Stimulated activated CD4-positive, alpha-beta T cell treated with anti-CD3 and anti-CD28 coated beads, Interleukin-12 subunit alpha, Interleukin-12 subunit beta, amount 100 ng/mL, for 24 hours (primary cell): ENCODE results near the gene STRN3.
"Not testable (repeated sequence)": the region's sequence is repeated elsewhere in the genome, so short reads cannot be mapped to it uniquely, and the experiment has no call there.

Experiments
- DNase-seq, 2 experiments: peaks; one replicate each; pipeline ENCODE4 v3.0.0-alpha.2; 2020; ENCODE audit warnings: low read depth in 2 of 2

Gene STRN3

DNA sequence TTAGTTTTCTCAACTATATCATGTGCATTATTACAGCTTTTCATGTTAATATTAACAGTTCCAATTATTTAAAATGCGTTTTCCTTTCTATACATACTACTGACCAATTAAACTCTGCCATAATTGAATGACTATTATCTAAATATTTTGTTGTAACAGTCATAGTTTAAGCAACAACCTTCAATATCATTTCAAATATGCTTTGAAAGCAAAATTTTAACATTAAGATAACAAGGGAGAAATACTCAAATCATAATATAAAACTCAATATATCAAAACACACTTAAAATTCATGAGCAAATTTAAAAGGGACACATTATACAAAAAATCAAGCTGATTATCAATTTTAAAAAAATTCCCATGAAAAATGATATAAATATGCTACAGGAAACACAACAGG is 111.4 kb downstream of the STRN3 start:
- DNase-seq, result no peak

DNA sequence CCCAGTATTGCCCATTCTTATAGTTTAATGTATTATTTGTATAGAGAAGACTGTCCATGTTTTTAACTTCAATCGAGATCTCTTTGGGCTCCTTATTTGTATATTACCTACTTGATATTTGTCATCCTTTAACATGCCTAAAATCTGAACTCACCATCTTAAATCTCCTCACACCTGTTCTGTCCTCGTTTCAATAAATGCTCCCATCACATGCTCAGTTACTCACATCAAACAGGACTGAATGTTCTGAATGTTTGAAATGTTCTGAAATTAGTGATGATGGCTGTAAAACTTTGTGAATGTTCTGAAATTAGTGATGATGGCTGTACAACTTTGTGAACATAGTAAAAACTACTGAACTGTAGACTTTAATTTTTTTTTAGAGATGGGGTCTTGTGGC is 117.4 kb downstream of the STRN3 start:
- no peak for DNase-seq

DNA sequence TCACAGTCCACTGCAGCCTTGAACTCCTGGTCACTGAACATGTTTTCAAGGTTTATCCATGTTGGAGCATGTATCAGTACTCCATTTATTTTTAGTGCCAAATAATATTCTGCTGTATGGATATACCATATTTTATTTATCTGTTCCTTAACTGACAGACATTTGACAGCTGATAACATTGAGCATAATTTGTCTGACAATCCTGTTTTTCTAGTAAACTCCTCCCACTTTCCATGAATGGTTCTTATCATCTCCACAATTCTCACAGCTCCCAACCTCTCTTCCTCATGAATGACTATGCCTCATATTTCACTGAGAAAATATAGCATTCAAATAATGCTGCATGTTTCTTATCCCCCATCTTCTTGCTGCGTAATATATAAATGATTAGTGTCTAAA is 118.5 kb downstream of the STRN3 start:
- no peak for DNase-seq

DNA sequence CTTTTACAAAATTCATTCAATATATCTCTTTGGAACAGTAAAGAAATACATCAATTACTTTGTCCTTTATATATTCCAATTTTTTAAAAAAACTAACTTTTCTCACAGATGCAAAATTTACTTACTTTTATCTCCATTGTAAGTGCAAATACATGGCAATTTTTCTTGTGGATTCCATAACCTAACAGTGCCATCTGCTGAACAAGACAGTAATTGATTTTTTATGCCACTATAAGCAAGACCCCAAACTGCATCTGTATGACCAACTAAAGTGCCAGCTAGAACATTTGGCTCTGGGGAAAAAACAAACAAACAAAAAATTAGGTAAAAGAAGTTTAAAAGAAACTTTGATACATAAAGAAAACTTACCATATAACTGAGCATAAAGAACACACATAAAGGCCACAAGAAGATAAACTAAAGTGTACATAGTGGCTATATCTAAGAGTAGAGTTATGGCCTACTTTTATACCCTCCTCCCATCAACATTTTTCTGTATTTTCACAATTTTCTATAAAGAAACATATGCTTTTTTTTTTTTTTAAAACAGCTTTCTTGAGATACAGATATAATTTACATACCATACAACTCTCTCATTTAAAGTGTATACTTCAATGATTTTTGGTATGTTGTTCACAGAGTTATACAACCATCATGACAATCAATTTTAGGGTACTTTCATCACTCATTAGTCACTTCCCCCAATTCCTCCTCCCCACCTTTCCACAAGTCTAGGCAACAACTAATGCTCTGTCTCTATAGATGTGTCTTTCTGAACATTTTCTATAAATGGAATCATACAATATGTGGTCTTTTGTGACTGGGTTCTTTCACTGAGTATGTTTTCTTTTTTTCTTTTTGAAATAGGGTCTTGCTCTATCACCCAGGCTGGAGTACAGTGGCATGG is 119.2 kb downstream of the STRN3 start:
- no peak for DNase-seq

DNA sequence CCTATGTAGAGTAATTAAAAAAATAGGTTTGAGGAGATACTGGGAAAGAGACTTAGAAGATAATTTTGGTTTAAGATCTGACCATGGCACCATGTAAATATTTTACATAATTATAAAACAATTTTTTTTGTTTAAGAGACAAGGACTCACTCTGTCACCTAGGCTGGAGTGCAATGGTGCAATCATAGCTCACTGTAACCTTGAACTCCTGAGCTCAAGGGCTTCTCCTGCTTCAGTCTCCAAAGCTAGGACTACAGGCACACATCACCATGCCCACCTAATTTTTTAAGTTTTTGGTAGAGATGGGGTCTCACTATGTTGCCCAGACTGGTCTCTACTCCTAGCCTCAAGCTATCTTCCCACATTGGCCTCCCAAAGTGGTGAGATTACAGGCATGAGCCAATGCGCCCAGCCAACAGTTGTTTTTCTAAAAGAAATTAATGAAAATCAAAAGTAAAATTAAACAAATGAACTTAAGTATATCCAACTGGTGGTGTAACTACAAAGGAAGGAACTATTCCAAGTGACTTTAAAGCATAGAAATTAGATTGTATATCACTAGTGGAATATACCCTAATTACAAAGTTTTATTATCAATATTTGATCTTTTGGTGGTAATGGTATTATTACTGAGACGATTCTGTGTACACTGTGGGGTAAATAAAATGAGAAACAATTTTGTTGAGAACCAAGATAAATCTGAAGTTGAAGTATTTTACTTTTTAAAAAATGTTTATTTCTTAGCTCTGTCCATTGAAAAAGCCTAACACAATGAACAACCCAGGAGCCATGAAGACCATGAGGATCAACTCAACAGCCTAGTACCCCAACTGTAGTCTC is 122.7 kb downstream of the STRN3 start:
- no peak for DNase-seq

DNA sequence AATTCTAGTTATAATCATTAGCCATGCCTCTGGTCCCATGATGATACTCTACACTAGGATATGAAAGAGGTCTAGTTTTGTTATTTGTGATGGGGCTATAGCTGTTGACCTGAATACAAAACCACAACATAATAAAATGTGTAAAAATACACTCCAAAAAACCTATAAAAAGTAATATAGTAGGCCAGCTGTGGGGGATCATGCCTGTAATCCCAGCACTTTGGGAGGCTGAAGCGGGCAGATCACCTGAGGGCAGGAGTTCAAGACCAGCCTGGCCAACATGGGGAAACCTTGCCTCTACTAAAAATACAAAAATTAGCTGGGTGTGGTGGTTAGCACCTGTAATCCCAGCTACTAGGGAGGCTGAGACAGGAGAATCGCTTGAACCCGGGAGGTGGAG is 129.1 kb downstream of the STRN3 start:
- not testable (repeated sequence) for DNase-seq

DNA sequence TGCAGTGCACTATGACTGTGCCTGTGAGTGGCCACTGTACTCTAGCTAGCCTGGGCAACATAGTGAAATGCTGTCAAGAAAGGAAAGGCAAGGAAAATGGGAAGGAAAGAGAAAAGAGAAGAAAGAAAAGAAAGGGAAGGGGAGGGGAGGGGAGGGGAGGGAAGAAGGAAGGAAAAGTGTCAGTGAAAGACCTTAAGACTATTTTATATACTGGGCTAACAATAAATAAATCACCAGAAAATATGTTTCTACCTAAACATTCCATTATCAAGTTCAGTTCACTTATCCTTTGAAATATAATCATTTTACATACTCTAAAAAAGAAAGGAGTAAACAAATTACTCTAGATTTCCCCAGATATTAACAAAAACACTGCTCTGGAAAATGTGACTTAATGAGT is 129.7 kb downstream of the STRN3 start:
- DNase-seq, result no peak

DNA sequence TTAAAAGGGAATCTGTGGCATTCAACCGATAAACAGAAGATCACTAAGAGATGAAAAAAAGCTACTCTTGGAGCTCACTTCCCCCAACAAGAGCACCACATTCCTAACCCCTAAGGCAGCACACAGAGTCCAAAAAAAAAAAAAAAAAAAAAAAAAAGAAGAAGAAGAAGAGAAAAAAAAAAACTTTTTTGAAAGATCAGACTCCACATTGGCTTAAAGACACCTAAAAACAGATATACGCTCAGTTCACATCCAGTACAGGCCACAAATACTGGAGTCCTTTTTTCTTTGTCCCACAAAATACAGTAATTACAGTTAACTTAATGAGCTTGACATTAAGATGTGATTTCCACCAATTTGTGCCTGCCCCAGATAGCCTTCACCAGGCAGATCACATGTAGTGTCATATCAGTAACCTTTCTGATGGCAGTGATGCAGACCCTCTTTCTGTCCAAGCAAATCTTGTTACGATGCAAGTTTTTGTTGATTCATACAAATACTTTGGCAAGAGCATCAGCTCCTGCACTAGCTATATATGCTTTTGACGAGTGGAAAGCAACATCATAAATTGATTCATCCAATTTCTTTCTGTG is 131.2 kb downstream of the STRN3 start:
- no peak for DNase-seq

DNA sequence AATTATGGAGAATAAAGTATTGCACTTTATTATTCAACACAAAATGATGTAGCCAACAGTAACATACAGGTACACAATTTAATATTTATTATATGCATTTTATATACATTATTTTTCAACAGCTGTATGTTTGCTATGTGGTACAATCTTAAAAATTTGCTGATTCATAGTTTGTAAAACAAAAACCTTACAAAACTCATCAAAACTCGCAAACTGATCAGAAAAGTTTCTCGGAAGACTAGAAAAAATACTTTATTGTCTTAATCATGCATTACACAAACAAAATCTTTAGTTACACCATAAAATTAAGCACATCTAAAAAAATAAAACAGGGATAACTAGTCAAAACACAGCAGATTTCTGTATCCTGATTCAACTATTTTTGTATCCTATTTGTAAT is 132.4 kb downstream of the STRN3 start:
- no peak for DNase-seq

DNA sequence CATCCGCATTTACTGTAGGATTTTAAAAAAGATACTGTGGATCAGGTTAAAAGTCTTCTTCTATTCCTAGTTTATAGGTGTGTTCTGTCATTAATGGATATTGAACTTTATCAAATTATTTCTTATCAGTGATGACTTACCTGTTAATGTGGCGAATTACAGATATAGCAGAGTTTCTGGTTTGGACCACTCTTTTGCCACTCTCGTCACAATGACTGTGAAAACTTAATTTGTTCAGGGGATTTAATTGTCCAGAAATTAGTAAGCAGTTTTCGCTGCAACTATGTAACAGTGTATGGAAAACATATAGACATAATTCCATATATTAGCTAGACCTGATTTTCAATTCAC is 137.0 kb downstream of the STRN3 start:
- DNase-seq, result no peak

DNA sequence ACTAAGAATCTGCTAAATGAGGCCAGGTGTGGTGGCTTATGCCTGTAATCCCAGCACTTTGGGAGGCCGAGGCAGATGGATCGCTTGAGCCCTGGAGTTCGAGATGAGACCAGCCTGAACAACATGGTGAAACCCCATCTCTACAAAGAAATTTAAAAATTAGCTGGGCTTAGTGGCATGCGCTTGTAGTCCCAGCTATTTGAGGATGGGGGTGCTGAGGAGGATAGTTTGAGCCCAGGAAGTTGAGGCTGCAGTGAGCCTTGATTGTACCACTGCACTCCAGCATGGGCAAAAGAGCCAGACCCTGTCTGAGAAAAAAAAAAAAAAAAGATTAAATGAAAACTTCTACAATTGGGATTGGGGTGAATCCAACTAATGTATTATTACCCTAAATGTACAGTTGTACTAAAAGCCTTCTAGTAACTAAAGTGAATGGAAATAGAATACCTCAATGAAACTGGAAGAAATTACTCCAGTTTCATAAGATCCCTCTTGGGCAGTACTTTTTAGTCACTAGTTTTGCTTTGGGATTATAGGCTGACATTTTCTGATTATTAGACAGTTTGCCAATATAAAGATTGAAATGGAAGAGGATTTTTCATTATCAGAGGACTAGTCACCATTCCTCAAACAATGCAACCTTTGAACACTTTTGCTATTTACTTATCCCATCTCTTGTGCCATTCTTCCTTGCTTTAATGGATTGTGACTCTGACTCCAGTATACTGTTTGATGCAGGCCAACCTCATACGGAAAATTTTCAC is 137.5 kb downstream of the STRN3 start:
- no peak for DNase-seq

DNA sequence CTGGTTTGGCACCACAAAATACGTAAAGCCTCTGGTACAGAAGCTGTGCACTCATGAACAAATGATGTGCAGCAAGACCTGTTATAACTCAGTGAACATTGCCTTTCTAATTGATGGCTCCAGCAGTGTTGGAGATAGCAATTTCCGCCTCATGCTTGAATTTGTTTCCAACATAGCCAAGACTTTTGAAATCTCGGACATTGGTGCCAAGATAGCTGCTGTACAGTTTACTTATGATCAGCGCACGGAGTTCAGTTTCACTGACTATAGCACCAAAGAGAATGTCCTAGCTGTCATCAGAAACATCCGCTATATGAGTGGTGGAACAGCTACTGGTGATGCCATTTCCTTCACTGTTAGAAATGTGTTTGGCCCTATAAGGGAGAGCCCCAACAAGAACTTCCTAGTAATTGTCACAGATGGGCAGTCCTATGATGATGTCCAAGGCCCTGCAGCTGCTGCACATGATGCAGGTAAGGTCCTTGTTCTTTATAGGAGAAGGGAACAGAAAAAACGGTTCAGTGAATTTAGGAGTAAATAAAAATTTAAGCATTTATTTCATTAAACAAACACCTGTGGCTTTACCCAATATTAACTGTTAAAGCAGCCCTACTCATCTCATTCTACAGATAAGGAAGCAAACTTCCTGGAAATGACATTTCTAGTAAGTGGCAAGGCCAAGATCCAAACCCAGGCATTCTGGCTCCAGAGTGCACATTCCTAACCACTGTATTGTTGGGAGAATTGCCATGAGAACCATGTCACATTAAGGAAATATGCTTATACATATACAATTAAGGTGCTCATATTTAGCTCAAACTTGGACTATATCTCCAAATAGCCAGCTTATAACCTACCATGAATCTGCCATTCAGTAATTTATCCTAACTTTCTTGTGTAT is 140.1 kb downstream of the STRN3 start:
- no peak for DNase-seq

DNA sequence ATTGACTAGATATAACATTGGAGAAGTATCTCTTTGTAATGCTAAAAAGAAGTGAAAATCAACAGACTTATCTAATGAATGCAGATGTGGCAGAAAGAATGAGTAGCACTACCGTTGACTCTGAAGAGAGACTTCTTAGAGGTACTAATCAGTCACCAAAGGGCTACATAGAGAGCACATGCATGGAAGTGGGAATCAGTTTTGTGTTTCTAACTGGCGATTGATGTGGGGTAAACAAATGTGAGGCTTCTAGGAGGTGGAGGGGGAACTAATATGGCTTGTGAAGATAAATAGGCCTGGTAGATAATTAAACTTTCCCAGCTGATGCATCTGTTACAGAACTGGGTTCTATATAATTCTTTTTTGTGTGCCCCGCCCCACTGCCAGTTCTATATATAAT is 141.3 kb downstream of the STRN3 start:
- DNase-seq, result no peak

DNA sequence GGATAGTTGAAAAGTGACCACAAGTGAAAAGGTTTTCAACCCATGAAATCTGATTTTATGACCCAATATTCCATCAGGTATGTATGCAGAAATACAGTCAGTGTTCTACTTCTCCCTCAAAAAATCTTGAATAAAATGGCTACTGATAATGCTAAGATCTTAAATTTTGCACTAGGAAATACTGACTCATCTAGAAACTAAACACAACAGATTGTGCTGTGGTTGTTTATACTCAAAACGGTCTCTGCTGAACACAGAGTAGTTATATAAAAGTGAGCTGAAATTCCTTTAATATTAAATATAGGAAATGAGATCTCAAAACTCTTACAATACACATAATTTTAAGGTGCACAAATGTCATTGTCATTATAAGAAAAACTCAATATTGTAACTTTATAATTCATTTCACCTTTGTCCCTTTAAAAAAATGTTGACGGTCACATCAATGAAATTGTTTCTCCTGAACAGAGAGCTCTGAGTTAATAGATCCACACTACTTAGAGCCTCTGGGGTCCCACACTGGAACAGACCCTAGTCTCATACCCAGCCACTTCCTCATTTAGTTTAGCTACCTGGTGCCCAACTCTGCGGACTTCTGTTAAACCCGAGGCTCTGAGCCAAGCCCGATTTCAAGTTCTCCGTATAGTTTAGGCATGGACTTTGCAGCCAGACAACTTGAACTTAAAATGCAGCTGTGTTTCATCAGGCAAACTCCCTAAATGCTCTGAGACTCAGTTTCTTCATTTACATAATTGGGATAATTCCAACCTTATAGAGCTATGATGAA is 142.5 kb downstream of the STRN3 start:
- DNase-seq, result no peak

DNA sequence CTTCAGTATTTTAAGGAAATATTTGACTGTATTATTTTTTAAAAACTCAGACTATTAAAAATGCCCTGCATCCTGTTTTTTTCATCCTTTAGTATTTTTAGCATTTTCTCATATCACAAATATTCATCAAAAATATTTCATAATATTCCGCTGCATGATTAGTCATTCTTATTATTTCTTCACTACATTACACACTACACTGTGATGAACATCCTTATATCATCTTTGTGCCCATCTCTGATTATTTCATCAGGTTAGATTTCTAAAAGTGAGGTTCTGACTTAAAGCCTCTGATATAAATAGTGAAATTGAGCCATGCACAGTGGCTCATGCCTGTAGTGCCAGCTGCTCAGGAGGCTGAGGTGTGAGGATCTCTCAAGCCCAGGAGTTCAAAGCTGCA is 143.7 kb downstream of the STRN3 start:
- no peak for DNase-seq

DNA sequence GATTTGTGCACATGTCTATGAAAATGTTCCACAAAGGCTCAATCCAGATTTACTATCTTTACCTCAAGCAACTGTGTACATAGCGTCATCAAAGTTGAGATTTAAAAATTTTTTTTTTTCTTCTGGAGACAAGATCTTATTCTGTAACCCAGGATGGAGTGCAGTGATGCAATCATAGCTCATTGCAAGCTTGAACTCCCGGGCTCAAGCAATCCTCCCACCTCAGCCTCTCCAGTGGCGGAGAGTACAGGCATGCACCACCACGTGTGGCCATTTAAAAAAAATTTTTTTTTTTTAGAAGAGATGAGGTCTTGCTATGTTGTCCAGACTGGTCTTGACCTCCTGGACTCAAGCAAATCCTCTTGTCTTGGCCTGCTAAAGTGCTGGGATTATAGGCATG is 149.5 kb downstream of the STRN3 start:
- DNase-seq, result no peak

DNA sequence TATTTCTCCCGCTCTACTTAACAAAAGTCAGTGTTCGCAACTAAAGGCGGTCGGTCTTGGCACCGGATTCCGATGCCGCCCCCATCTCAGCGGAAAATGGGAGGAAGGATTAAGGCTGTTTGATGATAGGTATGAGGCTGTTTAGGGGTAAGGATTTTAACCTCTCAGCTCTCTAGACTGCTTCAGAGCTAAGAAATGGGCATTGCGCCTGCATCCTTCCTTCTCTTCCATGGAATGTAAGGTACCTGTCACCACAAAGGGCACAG is 150.5 kb downstream of the STRN3 start:
- no peak for DNase-seq

DNA sequence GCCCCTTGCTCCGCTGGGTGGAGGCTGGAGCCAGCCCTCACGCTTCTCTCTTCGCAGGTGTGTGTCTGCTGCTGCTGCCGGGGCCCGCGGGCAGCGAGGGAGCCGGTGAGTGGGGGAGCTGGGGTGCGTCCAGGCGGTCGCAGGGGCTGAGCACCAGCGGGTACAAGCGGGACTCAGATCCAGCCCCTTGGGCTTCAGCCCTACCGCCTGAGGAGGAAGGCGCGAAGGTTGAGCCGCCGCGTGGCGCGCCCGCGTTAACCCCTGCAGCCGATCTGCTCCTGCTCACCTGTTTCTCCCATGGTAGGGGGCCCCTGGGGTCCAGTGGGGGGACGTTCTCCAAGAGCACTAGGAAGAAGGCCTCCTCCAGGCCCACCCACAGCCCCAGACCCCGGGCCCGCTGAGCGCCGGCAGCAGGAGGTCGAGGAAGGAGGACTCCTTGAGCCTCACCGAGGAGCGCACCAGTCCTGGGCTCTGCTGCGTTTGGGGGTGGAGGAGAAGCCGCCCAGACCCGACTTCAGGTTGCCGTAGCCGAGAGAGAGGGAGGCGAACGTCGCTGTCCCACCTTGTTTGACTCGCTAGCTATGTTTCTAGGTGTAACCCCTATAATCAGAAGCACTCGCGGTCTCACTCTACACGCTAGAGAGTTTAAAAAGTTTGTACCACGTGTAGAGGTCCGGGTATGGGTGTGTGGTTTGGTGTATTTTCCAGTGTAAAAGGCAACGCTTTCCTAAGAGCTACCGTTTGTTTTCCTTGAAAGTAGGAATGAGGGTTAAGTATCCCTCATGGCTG is 151.0 kb downstream of the STRN3 start:
- DNase-seq, result no peak

DNA sequence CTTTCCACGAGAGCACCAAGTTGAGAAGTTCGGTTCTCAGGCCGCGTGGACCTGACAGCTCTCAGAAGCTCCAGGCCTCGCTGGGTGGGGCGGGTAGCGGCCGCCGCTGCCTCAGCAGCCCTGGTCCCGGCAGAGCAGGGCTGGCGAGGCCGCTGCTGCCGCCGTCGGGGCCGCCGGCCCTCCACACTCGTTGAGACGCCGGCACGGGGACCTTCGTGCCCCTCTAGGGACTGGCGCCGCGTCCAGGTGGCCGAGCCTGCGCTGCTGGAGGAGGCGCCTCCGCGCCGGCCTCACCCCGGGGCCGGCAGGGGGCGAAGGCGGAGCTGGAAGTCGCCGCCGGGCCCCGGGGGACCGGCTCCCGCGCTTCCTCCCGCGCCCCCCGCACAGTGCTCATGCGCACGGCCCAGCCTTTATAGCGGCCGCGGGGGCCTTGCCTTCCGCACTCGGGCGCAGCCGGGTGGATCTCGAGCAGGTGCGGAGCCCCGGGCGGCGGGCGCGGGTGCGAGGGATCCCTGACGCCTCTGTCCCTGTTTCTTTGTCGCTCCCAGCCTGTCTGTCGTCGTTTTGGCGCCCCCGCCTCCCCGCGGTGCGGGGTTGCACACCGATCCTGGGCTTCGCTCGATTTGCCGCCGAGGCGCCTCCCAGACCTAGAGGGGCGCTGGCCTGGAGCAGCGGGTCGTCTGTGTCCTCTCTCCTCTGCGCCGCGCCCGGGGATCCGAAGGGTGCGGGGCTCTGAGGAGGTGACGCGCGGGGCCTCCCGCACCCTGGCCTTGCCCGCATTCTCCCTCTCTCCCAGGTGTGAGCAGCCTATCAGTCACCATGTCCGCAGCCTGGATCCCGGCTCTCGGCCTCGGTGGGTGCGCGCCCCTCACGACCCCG is 151.8 kb downstream of the STRN3 start, which contains the start of gene COCH:
TSS of gene COCH (plus strand) at position 440 of the 879 bp plus-strand sequence. CDS start at position 820, 380 bp downstream.
- no peak for DNase-seq
